HG03175 (cell line): Measurements from ENCODE around the gene BMP7.
"Not testable (repeated sequence)": the region's sequence is repeated elsewhere in the genome, so short reads cannot be mapped to it uniquely, and the experiment has no call there.

Experiments
- ATAC-seq: cut with Tn5 transposase; IDR thresholded peaks from one replicate; pipeline ENCODE4 v1.9.1; 2021; ENCODE audit warnings: mild to moderate bottlenecking, moderate library complexity; ENCODE audit not compliant: unreplicated experiment

BMP7 gene

DNA sequence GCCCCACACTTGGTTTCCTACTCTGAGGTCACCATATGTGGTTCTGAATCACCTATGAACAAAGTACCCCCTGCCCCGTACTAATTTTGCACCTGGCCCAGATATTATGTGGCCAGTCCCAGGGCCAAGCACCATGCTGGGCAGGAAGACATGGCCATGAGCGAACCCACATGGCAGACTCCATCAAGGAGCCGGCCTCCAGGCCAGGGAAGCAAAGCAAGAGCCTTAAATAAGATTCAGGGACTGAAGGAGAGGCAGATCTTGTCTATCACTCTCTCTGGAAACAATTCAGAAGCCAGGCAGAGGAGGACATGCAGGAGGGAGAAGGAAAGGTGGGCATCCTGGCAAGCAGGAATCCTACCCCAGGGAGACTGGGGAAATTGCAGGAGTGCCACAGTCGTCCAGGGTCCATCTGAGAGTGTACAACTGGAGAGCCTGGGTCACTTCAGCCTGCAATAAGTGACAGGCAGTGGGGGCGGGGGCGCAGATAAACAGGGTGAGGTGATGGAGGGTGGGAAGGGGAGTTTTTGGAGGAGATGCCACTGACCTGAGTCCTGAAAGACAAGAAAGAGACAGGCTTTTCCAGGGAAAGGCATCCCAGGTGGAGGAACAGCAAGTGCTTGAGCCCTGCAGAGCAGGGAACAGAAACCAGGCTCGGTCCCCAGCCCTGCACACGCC, 2.1 kb upstream of the BMP7 start:
- ATAC-seq, result no peak

GRCh38 chr20:57267158-57267821, 849 bp upstream of the BMP7 start:
- ATAC-seq, result no peak

- ATAC-seq, result no peak
Measured at GRCh38 chr20:57265997-57266290, 497 bp downstream of the BMP7 start.

- no peak for ATAC-seq
Measured at GRCh38 chr20:57265336-57265996, 975 bp downstream of the BMP7 start.

GRCh38 chr20:57264908-57265335, 1.5 kb downstream of the BMP7 start:
- ATAC-seq, result not testable (repeated sequence)

DNA sequence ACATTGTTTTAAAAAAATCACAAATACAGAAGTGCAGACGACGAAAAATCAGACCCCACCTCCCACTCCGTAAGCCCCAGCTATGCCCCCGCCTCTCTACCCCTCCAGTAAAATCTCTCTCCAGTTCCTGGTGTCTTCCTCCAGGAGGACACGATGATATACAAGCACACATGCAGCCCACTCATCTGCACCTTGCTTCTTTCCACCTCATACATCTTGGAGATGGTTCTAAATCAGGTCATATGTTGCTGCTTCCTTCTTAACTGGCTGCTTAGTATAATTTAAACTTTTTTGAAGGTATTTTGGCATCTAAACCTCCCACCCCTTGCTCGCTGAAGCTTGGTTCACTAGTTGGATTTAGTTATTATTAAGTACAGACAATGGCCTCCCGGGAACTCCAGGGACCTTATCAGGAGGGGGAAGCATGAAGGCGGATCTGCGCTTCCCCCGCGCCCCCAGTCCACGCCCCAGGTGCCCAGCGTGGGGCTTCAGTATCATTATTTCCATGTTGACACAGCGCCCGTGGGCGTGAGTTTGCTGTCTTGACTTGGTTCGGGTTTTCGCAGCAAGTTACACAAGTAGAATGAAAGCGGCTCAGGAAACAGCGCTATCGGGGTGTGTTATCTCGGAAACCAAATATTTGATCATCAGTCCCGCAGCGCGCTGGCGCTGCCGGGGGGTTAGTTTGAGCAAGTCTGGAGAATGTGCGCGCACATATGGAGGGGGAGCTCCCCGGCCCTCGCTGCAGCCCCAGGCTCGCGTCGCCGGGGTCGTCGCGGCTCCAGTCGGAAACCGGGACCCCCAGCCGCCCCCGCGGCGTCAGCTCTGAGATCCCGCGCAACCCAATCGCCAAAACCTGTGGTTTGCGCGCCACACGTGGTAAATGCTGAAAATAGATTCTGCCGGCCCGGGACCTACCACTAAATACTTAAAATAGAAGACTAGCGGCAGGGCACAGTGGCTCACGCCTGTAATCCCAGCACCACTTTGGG, 2.3 kb downstream of the BMP7 start:
- no peak for ATAC-seq

- ATAC-seq, result no peak
Measured at GRCh38 chr20:57262784-57263609, 3.4 kb downstream of the BMP7 start.

DNA sequence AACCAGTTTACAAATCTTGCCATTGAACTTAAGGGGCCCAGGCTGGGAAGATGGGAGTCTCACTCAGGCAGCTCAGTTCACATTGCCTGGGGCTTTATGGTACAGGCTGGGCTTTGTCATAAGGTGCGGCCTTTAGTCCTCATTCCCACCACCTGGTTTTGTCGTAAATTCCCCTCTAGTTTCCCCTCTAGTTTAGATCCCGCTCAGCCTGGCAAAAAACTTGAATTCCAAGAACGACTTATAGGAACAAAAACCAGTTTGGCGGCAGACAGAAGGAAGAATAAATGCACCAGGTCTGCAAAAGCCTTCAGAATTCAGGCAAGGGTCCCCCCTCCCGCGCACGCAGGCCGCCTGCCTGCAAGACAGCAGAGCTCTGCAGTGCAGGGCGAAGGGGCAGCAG, 4.1 kb downstream of the BMP7 start:
- no peak for ATAC-seq

- no peak for ATAC-seq
Measured at GRCh38 chr20:57261457-57262251, 4.8 kb downstream of the BMP7 start.

GRCh38 chr20:57260934-57261333, 5.5 kb downstream of the BMP7 start:
- no peak for ATAC-seq

DNA sequence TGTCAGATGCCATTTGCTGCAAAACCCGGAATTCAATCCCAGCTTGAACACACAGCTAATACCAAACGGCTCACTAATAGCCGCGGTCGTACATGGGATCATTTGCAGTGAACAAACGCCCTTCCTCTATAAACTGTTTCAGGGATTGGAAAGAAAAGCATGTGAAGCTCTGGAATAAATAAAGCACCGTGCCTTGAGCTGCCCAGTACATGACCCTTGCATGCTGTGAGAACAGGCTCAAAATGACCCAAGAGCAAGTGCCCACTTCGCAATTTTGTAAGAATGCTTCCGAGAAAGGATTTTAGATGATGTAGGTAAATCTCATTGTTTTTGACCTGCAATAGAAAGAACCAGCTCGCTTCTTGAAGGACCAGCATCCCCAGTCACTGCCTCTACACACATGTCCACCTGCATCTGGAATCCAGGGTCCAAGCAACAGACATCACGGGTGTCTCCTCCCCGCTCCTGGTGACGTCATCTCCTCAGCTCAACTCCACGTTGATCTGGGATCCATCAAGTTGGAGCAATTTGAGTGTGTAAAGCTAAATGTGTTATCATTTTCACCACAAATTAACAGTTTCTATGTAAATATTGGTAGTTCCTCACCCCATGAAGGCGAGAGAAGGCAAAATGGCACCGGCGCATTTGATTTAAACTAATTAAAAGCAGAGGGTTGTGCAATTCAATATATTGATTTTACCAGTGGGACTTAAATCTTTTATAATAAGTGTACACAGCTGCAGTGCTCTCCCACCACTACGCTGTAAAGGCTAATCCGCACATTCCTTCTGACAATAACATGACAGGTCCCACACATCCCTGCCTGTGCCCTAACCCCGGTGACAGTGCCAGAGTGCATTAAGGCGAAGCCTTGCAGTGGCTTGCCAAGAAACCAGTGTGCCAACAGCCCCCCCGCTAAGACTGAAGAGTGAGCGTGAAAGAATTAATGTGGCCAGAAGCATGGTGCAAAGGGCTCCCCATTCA, 6.2 kb downstream of the BMP7 start:
- no peak for ATAC-seq

DNA sequence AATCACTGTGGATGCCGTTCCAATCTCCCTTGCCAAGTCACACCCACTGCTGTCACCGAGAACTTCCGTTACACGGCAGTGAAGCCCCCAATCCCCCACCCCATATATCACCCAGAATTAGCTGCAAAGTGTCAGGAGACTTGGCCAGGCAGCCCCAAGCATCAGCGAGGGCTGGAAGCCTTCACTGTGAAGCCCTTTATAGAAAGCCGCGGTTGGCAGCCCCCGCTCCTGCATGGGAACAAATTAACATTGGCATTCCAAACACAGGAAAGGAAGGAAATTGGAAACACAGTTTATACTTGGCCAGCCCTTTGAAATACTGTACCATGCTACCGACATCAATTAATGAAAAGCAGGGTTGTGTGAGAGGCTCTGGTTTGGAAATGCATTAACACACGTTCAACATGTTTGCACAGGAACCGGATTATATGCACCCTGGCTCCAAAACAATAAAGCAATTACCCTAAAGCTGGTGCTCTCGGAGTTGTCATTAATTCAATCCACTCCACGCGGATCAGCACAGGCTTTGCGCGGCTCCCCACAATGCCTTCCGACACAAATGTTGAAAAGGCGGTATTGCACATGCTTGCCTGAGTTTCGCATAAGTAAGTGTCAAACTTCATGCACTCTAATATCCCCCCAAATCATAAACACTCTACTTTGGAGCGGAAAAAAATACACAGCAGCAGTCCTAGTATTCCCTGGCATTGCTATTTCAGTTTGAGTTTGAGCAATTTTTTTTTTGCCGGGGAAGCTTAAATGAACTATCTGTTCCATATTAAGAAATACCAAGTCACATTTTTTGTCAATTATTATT, 7.1 kb downstream of the BMP7 start:
- ATAC-seq, result no peak

- no peak for ATAC-seq
Measured at GRCh38 chr20:57257701-57258453, 8.6 kb downstream of the BMP7 start.

GRCh38 chr20:57256908-57257307, 9.5 kb downstream of the BMP7 start:
- no peak for ATAC-seq

DNA sequence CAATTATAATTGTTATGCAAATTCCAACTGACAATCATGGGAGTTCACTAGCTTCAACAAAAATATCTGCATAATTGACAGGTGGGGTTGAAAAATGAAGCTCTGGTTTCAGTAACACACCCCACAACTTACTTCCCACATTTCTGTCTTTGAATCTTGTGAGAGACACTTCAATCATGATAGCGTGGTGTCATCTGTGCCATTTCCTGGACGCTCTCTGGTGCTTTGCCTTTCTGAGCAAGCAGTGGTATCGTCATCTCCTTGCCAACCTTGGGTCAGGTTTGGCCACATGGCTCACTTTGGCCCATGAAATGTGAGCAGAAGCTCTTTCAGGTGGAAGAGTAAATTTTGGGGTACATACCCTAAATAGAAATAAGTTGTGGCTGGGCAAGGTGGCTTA, 10.2 kb downstream of the BMP7 start:
- ATAC-seq, result no peak

DNA sequence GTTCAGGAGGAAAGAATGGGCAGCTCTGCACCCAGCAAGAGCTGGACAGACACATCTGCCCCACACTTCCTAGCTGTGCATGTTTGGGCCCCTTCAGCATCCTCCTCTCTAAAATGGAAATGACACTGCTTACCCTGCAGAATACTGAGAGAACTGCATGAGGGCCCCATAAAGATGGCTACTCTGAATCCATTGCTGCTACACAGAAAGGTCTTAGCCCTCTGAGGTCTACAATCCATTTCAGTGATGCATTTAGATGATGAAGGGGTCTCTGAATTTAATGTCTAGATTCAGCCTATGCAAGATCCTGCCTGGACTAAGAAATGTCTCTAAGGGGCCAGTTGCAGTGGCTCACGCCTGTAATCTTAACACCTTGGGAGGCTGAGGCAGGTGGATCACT, 11.3 kb downstream of the BMP7 start:
- no peak for ATAC-seq
